Right lobe of liver (tissue), 6 donors: ENCODE results near the gene PDIA2. TPM values are rescaled to one million over a fixed set of nuclear protein-coding genes. Genes with fewer than 3 reads are reported as not detected.

Source experiments
- ATAC-seq, 4 donors: fragments of 200-7000 bp; cut with Tn5 transposase; one replicate each; pipeline ENCODE4 v1.9.1; 2020; ENCODE audit warnings: mild to moderate bottlenecking in 4 of 4, moderate library complexity in 4 of 4
- DNase-seq, 3 donors: peaks; one replicate each; pipeline ENCODE4 v3.0.0-alpha.2; 2020
- H3K27ac ChIP-seq, 3 donors: fragments of 200-600 bp; one replicate each; pipeline ENCODE4 v1.8.0; 2022
- H3K27me3 ChIP-seq, 2 donors: fragments of 200-600 bp; one replicate each; pipeline ENCODE4 v1.8.0; 2022
- H3K36me3 ChIP-seq, 4 donors: fragments of 200-600 bp; sonication (generic) in 1 of 4; one replicate each; pipeline versions ENCODE4 v1.5.1 to v1.8.0; 2017 to 2022; ENCODE audit warnings: control low read depth in 1 of 4
- H3K4me1 ChIP-seq, 4 donors: fragments of 200-600 bp; sonication (generic) in 1 of 4; one replicate each; pipeline versions ENCODE4 v1.5.1 to v1.8.0; 2017 to 2022; ENCODE audit warnings: control low read depth in 1 of 4
- H3K4me3 ChIP-seq, 3 donors: fragments of 200-600 bp; one replicate each; pipeline ENCODE4 v1.8.0; 2022
- H3K9me3 ChIP-seq, 4 donors: fragments of 200-600 bp; sonication (generic) in 1 of 4; one replicate each; pipeline versions ENCODE4 v1.5.1 to v1.8.0; 2017 to 2022; ENCODE audit warnings: control low read depth in 1 of 4
- CTCF ChIP-seq, 4 donors: fragments of 200-600 bp in 3 of 4; fragments of 450-650 bp in 1 of 4; IDR thresholded peaks; one replicate each; pipeline versions ENCODE4 v1.5.1 to v1.8.0; 2016 to 2022; ENCODE audit warnings: antibody characterized with exemption in 4 of 4, mild to moderate bottlenecking in 2 of 4
- POLR2A ChIP-seq: fragments of 450-650 bp; IDR thresholded peaks from one replicate; pipeline ENCODE4 v1.6.1; 2017; ENCODE audit warnings: antibody characterized with exemption, mild to moderate bottlenecking
- WGBS: methylation state at CpG from one replicate; pipeline ENCODE4 v1.1.6; 2018; ENCODE audit warnings: low coverage, low lambda C conversion rate; ENCODE audit not compliant: insufficient coverage; ENCODE audit errors: missing lambda C conversion rate; 5-methylcytosine and 5-hydroxymethylcytosine counted together
- intact Hi-C, 2 donors: fragments of 100-400 bp; cut with DNase I; formaldehyde crosslinking; loops; one replicate each; pipeline versions ENCODE4 v1.11.2 to v1.14.1; 2022
- total RNA-seq, 6 experiments: library from RNA; depleted of rRNA in 2 of 6; stranded (reverse); fragments of >200 nt in 2 of 6; fragmentation: NEBNext Ultra II Directional in 3 of 6; extraction: Animal tissue kit (Norgen Biotek cat#: 25700) in 3 of 6; gene quantifications; one replicate each; pipeline versions ENCODE4 v1.1.0 to v1.2.4, GENCODE V29; 2016 to 2023
- donor health status: DM: no; HTN: yes; CAD: no.
- donor health status: DM: no; HTN: no; CAD: no.
- donor health status: DM: no; HTN: no; CAD: no.
- donor health status: DM: no; HTN: yes; CAD: no.
- donor health status: DM: no; HTN: yes; CAD: no.

PDIA2 gene
- total RNA-seq, 6 experiments from 2014 or later, result not detected

- Histone ChIP-seq H3K27ac (no peak overlapping the region), H3K27me3 (no peaks in the 10 kb centered on the region), H3K4me3 (no peak overlapping the region), H3K4me1 (no peaks in the 10 kb centered on the region), H3K36me3 (peaks cover 0 to 38% (median 10%) of the 10 kb centered on the region in 4 donors), H3K9me3 (no peaks in the 10 kb centered on the region)
- TF ChIP-seq CTCF (IDR thresholded peaks at IDR 0.05) (no peak), POLR2A (no peak)
- DNase-seq (no peak), ATAC-seq (no peak)
- intact Hi-C loops, result no loop called here
- 80% methylated on average over 9 of the region's 10 CpGs for WGBS
Measured at GRCh38 chr16:259226-259625, 23.7 kb upstream of the PDIA2 start.

GRCh38 chr16:259814-260253 lies 23.1 kb upstream of the PDIA2 start:
- Histone ChIP-seq H3K27ac (no peak overlapping the region), H3K36me3 (peaks cover 0 to 32% (median 7%) of the 10 kb centered on the region in 4 donors), H3K9me3 (no peaks in the 10 kb centered on the region), H3K27me3 (no peaks in the 10 kb centered on the region), H3K4me1 (no peaks in the 10 kb centered on the region), H3K4me3 (no peak overlapping the region)
- ATAC-seq, result no peak
- TF ChIP-seq POLR2A (no peak), CTCF (IDR thresholded peaks at IDR 0.05) (no peak)
- no peak for DNase-seq
- intact Hi-C loops, result no loop called here
- 67% methylated on average over 6 of the region's 13 CpGs for WGBS

- TF ChIP-seq CTCF (IDR thresholded peaks at IDR 0.05), result no peak
- TF ChIP-seq POLR2A, result no peak
- H3K27ac ChIP-seq, result no peak overlapping the region
- H3K9me3 ChIP-seq, result no peaks in the 10 kb centered on the region
- no peak for DNase-seq
- no peak for ATAC-seq
- intact Hi-C loops, result no loop called here
- no peak overlapping the region for H3K4me3 ChIP-seq
- peaks cover 0 to 32% (median 4%) of the 10 kb centered on the region in 4 donors for H3K36me3 ChIP-seq
- 93% methylated on average over 9 of the region's 19 CpGs for WGBS
- H3K27me3 ChIP-seq, result no peaks in the 10 kb centered on the region
- H3K4me1 ChIP-seq, result no peaks in the 10 kb centered on the region
Measured at GRCh38 chr16:260326-260725, 22.6 kb upstream of the PDIA2 start.

DNA sequence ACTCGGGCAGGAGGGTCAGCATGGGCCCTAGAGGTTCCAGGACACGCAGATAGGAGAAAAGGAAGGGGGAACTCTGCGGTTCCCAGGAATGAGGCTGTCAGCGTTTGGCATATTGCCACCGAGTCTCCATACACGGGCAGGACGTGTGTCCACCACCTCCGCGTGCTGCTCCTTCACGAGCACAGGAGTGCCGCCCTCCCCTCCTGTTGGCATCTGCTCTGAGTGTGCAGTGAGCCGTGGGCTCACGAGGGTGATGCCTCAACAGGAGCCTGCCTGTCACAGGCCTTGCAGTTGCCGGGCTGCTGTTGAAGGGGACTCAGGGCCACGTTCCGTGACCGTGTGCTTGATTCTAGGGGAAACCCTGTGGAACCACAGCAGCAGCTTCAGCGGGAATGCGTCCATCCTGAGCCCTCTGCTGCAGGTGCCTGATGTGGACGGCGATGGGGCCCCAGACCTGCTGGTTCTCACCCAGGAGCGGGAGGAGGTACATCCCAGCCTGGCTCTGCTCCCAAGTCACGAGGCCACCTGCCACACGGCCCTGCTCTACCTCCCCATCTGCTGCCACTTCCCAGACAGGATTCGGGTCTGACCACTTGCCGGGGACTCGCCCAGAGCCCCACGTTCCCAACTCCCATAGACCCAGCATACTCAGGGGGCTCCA lies 21.8 kb upstream of the PDIA2 start:
- no peaks in the 10 kb centered on the region for H3K4me1 ChIP-seq
- no peaks in the 10 kb centered on the region for H3K27me3 ChIP-seq
- no peaks in the 10 kb centered on the region for H3K9me3 ChIP-seq
- no peak overlapping the region for H3K4me3 ChIP-seq
- H3K27ac ChIP-seq, result no peak overlapping the region
- peaks cover 0 to 32% (median 3%) of the 10 kb centered on the region in 4 donors for H3K36me3 ChIP-seq
- intact Hi-C loops, result no loop called here
- no peak for TF ChIP-seq POLR2A
- TF ChIP-seq CTCF (IDR thresholded peaks at IDR 0.05), result no peak
- ATAC-seq (no peak), DNase-seq (peak in 1 of 3 donors; percentile 47)
- 90% methylated on average over 2 of the region's 28 CpGs for WGBS
